H1 (cell line): Measurements from ENCODE around the gene CCT5. TPM values are rescaled to one million over a fixed set of nuclear protein-coding genes. Genes with fewer than 3 reads are reported as not detected.

Experiments used
- CTCF ChIA-PET: fragments of 300-600 bp; sonication (Branson Sonifier 250); formaldehyde crosslinking; loops from one replicate; lab custom pipeline; 2021; ENCODE audit not compliant: partially characterized antibody; lab: Charles Lee
- POLR2A ChIA-PET: fragments of 300-600 bp; sonication (Branson Sonifier 250); formaldehyde crosslinking; loops from one replicate; lab custom pipeline; 2021; ENCODE audit warnings: inconsistent platforms; ENCODE audit not compliant: partially characterized antibody; lab: Charles Lee
- DNase-seq, 2 experiments: peaks; one replicate each; pipeline versions ENCODE4 v3.0.0 to v3.0.0-alpha.2; 2010 to 2022; ENCODE audit warnings: low spot score in 2 of 2, low read depth in 1 of 2, mixed read lengths in 1 of 2
- FAIRE-seq: peaks from 2 replicates; lab custom pipeline; 2011; peaks lifted over from hg19 to GRCh38; lab: Jason Lieb, UNC
- H2AFZ ChIP-seq: 2 replicates; pipeline ENCODE4 v1.8.1; 2012; ENCODE audit warnings: low read length, inconsistent platforms
- H2AK5ac ChIP-seq: 2 replicates; pipeline ENCODE4 v1.6.1; 2013; ENCODE audit warnings: low read depth, low read length
- H2BK120ac ChIP-seq: replicated peaks from 2 replicates; pipeline ENCODE3; 2013; ENCODE audit warnings: low read depth, low read length, inconsistent platforms
- H2BK12ac ChIP-seq: 2 replicates; pipeline ENCODE4 v1.6.1; 2013; ENCODE audit warnings: low read depth, low read length
- H2BK15ac ChIP-seq: 2 replicates; pipeline ENCODE4 v1.6.1; 2013; ENCODE audit warnings: low read length
- H2BK20ac ChIP-seq: 2 replicates; pipeline ENCODE4 v1.6.1; 2013; ENCODE audit warnings: low read length
- H2BK5ac ChIP-seq: 2 replicates; pipeline ENCODE4 v1.6.1; 2013; ENCODE audit warnings: low read depth, low read length
- H3K14ac ChIP-seq: 2 replicates; pipeline ENCODE4 v1.6.1; 2013; ENCODE audit warnings: inconsistent platforms; ENCODE audit not compliant: insufficient read length
- H3K18ac ChIP-seq: 2 replicates; pipeline ENCODE4 v1.6.1; 2013; ENCODE audit warnings: low read length; ENCODE audit errors: extremely low read depth
- H3K23ac ChIP-seq: 2 replicates; pipeline ENCODE4 v1.6.1; 2013; ENCODE audit warnings: inconsistent platforms; ENCODE audit not compliant: insufficient read length
- H3K23me2 ChIP-seq: 2 replicates; pipeline ENCODE4 v1.6.1; 2013; ENCODE audit warnings: low read depth, low read length
- H3K27ac ChIP-seq: 2 replicates; pipeline ENCODE4 v1.6.1; 2011; ENCODE audit warnings: low read depth, low read length, inconsistent platforms
- H3K27me3 ChIP-seq, 4 experiments: replicated peaks in 1 of 4; 1 replicate in 1 of 4; 2 replicates in 3 of 4; pipeline versions ENCODE4 v1.6.1 to v1.8.1; 2011 to 2013; ENCODE audit warnings: low read length in 3 of 4, mild to moderate bottlenecking in 3 of 4, inconsistent platforms in 2 of 4, mixed read lengths in 2 of 4, moderate library complexity in 1 of 4; ENCODE audit not compliant: control insufficient read depth in 3 of 4, insufficient read depth in 3 of 4; ENCODE audit errors: extremely low read depth in 1 of 4
- H3K36me3 ChIP-seq, 4 experiments: 2 replicates each; pipeline versions ENCODE4 v1.6.1 to v1.8.1; 2011 to 2013; ENCODE audit warnings: mild to moderate bottlenecking in 4 of 4, low read length in 3 of 4, moderate library complexity in 2 of 4, control low read depth in 1 of 4, inconsistent platforms in 1 of 4; ENCODE audit not compliant: insufficient read depth in 4 of 4, control insufficient read depth in 2 of 4
- H3K4ac ChIP-seq: replicated peaks from 2 replicates; pipeline ENCODE3; 2013; ENCODE audit warnings: low read length, low read depth, mixed read lengths, inconsistent platforms; ENCODE audit not compliant: insufficient read length
- H3K4me1 ChIP-seq, 4 experiments: replicated peaks in 1 of 4; 1 replicate in 1 of 4; 2 replicates in 3 of 4; pipeline versions ENCODE4 v1.6.1 to v1.8.1; 2011 to 2013; ENCODE audit warnings: low read length in 3 of 4, inconsistent platforms in 2 of 4, mixed read lengths in 1 of 4; ENCODE audit not compliant: insufficient read depth in 4 of 4, control insufficient read depth in 3 of 4
- H3K4me2 ChIP-seq, 2 experiments: 2 replicates each; pipeline versions ENCODE4 v1.6.1 to v1.8.1; 2011 to 2013; ENCODE audit warnings: low read depth in 2 of 2, low read length in 2 of 2, control low read depth in 1 of 2, inconsistent platforms in 1 of 2, mild to moderate bottlenecking in 1 of 2; ENCODE audit not compliant: insufficient read depth in 1 of 2
- H3K4me3 ChIP-seq, 4 experiments: fragments of 200-600, 300-600 bp in 1 of 4; sonication (generic), shearing (Covaris generic), sonication (Bioruptor Twin) in 1 of 4; 2 replicates each; pipeline versions ENCODE4 v1.5.1 to v1.8.1; 2011 to 2016; ENCODE audit warnings: low read length in 4 of 4, low read depth in 3 of 4, control low read depth in 2 of 4, inconsistent platforms in 2 of 4, mild to moderate bottlenecking in 2 of 4, mixed read lengths in 1 of 4, moderate library complexity in 1 of 4; ENCODE audit not compliant: insufficient read depth in 2 of 4; ENCODE audit errors: extremely low read depth in 1 of 4
- H3K56ac ChIP-seq: replicated peaks from 2 replicates; pipeline ENCODE3; 2013; ENCODE audit warnings: low read depth, mild to moderate bottlenecking, mixed read lengths, low read length, inconsistent platforms; ENCODE audit not compliant: insufficient read length
- H3K79me1 ChIP-seq: 2 replicates; pipeline ENCODE4 v1.6.1; 2013; ENCODE audit warnings: low read depth, low read length, control low read depth
- H3K79me2 ChIP-seq, 2 experiments: 2 replicates each; pipeline versions ENCODE4 v1.6.1 to v1.8.1; 2012 to 2013; ENCODE audit warnings: low read length in 2 of 2, mild to moderate bottlenecking in 2 of 2, inconsistent platforms in 1 of 2; ENCODE audit not compliant: insufficient read depth in 2 of 2, control insufficient read depth in 1 of 2
- H3K9ac ChIP-seq, 4 experiments: replicated peaks in 1 of 4; 1 replicate in 1 of 4; 2 replicates in 3 of 4; pipeline versions ENCODE4 v1.6.1 to v1.8.1; 2011 to 2013; ENCODE audit warnings: low read depth in 3 of 4, low read length in 3 of 4, control low read depth in 2 of 4, mild to moderate bottlenecking in 2 of 4, moderate library complexity in 2 of 4, inconsistent platforms in 1 of 4; ENCODE audit errors: extremely low read depth in 1 of 4
- H3K9me3 ChIP-seq, 2 experiments: 2 replicates each; pipeline versions ENCODE4 v1.6.1 to v1.8.1; 2012 to 2013; ENCODE audit warnings: mild to moderate bottlenecking in 2 of 2, moderate library complexity in 2 of 2, control low read depth in 1 of 2, inconsistent platforms in 1 of 2, low read depth in 1 of 2, low read length in 1 of 2, mixed read lengths in 1 of 2; ENCODE audit not compliant: insufficient read depth in 2 of 2
- H4K20me1 ChIP-seq, 2 experiments: replicated peaks in 1 of 2; 2 replicates each; pipeline versions ENCODE3 to v1.8.1; 2011 to 2013; ENCODE audit warnings: inconsistent platforms in 2 of 2, low read length in 2 of 2, mild to moderate bottlenecking in 1 of 2; ENCODE audit not compliant: insufficient read depth in 2 of 2, control insufficient read depth in 1 of 2
- H4K5ac ChIP-seq: 2 replicates; pipeline ENCODE4 v1.6.1; 2013; ENCODE audit warnings: low read length, low read depth, mixed read lengths, inconsistent platforms; ENCODE audit not compliant: insufficient read length
- H4K8ac ChIP-seq: 2 replicates; pipeline ENCODE4 v1.8.0; 2013; ENCODE audit warnings: mild to moderate bottlenecking, moderate library complexity, low read length, inconsistent platforms; ENCODE audit not compliant: insufficient read depth; ENCODE audit errors: extremely low read depth
- H4K91ac ChIP-seq: replicated peaks from 2 replicates; pipeline ENCODE3; 2013; ENCODE audit warnings: low read length, mixed read lengths, inconsistent platforms; ENCODE audit not compliant: insufficient read length
- BCL11A ChIP-seq, 2 experiments: IDR thresholded peaks; one replicate each; pipeline ENCODE4 v1.6.1; 2011; ENCODE audit warnings: low read depth in 2 of 2, low read length in 2 of 2, mild to moderate bottlenecking in 2 of 2
- CBX5 ChIP-seq: fragments of 300-800, 300-1000 bp; sonication (generic); IDR thresholded peaks from 2 replicates; pipeline ENCODE4 v1.7.1; 2016; ENCODE audit warnings: antibody characterized with exemption, low read length, low read depth
- CTBP2 ChIP-seq: IDR thresholded peaks from 2 replicates; pipeline ENCODE4 v1.7.0; 2011; ENCODE audit warnings: borderline replicate concordance, mild to moderate bottlenecking, moderate library complexity, mixed read lengths, low read length; ENCODE audit not compliant: insufficient read depth, insufficient read length
- E2F6 ChIP-seq: IDR thresholded peaks from 2 replicates; pipeline ENCODE4 v1.6.1; 2012; ENCODE audit warnings: inconsistent platforms
- FOSL1 ChIP-seq: IDR thresholded peaks from 2 replicates; pipeline ENCODE4 v1.6.1; 2011; ENCODE audit warnings: mild to moderate bottlenecking, low read depth, low read length, moderate library complexity; ENCODE audit not compliant: insufficient read depth
- GABPA ChIP-seq: IDR thresholded peaks from 2 replicates; pipeline ENCODE4 v1.6.1; 2011; ENCODE audit warnings: mild to moderate bottlenecking, low read length, moderate library complexity, borderline replicate concordance; ENCODE audit not compliant: insufficient read depth
- JUND ChIP-seq: IDR thresholded peaks from 2 replicates; pipeline ENCODE4 v1.6.1; 2011; ENCODE audit warnings: mild to moderate bottlenecking, improper control_type of control experiment, low read length
- KDM5A ChIP-seq: fragments of 200-600 bp; IDR thresholded peaks from 2 replicates; pipeline ENCODE4 v1.7.1; 2012; ENCODE audit warnings: mild to moderate bottlenecking, low read length, inconsistent platforms, mixed read lengths
- POLR2AphosphoS5 ChIP-seq: IDR thresholded peaks from 2 replicates; pipeline ENCODE4 v1.6.1; 2011; ENCODE audit warnings: low read depth, low read length
- RFX5 ChIP-seq: IDR thresholded peaks from 2 replicates; pipeline ENCODE4 v1.6.1; 2011; ENCODE audit warnings: low read depth, low read length, improper control_type of control experiment, borderline replicate concordance
- SAP30 ChIP-seq: fragments of 300-600 bp; sonication (generic); IDR thresholded peaks from 2 replicates; pipeline ENCODE4 v1.7.1; 2012; ENCODE audit warnings: low read length, moderate library complexity, mild to moderate bottlenecking, inconsistent platforms; ENCODE audit not compliant: insufficient read depth, insufficient replicate concordance
- SP2 ChIP-seq: IDR thresholded peaks from 2 replicates; pipeline ENCODE4 v1.6.1; 2012; ENCODE audit warnings: mild to moderate bottlenecking, low read length, inconsistent platforms
- WGBS, 2 experiments: shearing (Covaris generic) in 1 of 2; methylation state at CpG; one replicate each; pipeline versions ENCODE4 v1.1.6 to v1.1.7; 2013 to 2015; ENCODE audit warnings: low lambda C conversion rate in 2 of 2, mixed read lengths in 2 of 2, inconsistent platforms in 1 of 2, low coverage in 1 of 2, missing lambda C conversion rate in 1 of 2; ENCODE audit not compliant: insufficient replicate concordance in 2 of 2, insufficient coverage in 1 of 2, insufficient read length in 1 of 2; ENCODE audit errors: extremely low coverage in 1 of 2, missing lambda C conversion rate in 1 of 2; 5-methylcytosine and 5-hydroxymethylcytosine counted together
- polyA plus RNA-seq, 7 experiments: library from polyadenylated mRNA; depleted of rRNA in 3 of 7; stranded (reverse) in 5 of 7; unstranded in 2 of 7; fragments of >200 nt in 5 of 7; fragments of 200-250 nt in 2 of 7; gene quantifications; 1 replicate in 5 of 7; 2 replicates in 1 of 7; 4 replicates in 1 of 7; pipeline versions ENCODE4 v1.2.1 to v1.2.3, GENCODE V29; 2011 to 2013; ENCODE audit warnings: missing spikeins in 2 of 7, mixed read lengths in 2 of 7
- total RNA-seq: library from RNA; stranded (reverse); fragmentation: NEBNext Ultra II Directional; extraction: Animal tissue kit (Norgen Biotek cat#: 25700); gene quantifications from 2 replicates; pipeline ENCODE4 v1.2.1, GENCODE V29; 2021
- TF ChIP-seq, protein P1 (sequence below): IDR thresholded peaks from 2 replicates; pipeline ENCODE4 v1.6.1; 2011; ENCODE audit warnings: low read length, improper control_type of control experiment

Gene CCT5
- total and polyA plus RNA-seq, 2 of the 8 experiments (the other 6 are each of a cell fraction or from before 2014, with no cell fraction given) = 425 to 549 TPM

- H2BK120ac ChIP-seq = no peak overlapping the region
- no peak overlapping the region for H2BK5ac ChIP-seq
- H3K27ac ChIP-seq = no peak overlapping the region
- H2BK12ac ChIP-seq = no peak overlapping the region
- H3K79me1 ChIP-seq = no peaks in the 10 kb centered on the region
- H4K91ac ChIP-seq = no peak overlapping the region
- H3K36me3 ChIP-seq = no peaks in the 10 kb centered on the region
- H3K79me2 ChIP-seq = no peaks in the 10 kb centered on the region
- H2AK5ac ChIP-seq = no peak overlapping the region
- POLR2A ChIA-PET = no interaction called here
- CTCF ChIA-PET = no interaction called here
- TF ChIP-seq FOSL1 (no peak), SAP30 (no peak), KDM5A (no peak), SP2 (no peak), RFX5 (no peak), GABPA (no peak), BCL11A (IDR thresholded peaks at IDR 0.05; ENCODE audit: low read depth in 2 of 2, low read length in 2 of 2) (no peak), CBX5 (no peak), JUND (no peak), E2F6 (no peak), CTBP2 (no peak), POLR2AphosphoS5 (no peak)
- TF ChIP-seq, protein P1, sequence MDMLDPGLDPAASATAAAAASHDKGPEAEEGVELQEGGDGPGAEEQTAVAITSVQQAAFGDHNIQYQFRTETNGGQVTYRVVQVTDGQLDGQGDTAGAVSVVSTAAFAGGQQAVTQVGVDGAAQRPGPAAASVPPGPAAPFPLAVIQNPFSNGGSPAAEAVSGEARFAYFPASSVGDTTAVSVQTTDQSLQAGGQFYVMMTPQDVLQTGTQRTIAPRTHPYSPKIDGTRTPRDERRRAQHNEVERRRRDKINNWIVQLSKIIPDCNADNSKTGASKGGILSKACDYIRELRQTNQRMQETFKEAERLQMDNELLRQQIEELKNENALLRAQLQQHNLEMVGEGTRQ = no peak
- no peak overlapping the region for H4K5ac ChIP-seq
- no peak for FAIRE-seq
- H3K23ac ChIP-seq = no peak overlapping the region
- H2AFZ ChIP-seq = no peak overlapping the region
- H3K4me3 ChIP-seq = no peak overlapping the region
- no peak overlapping the region for H3K14ac ChIP-seq
- no peaks in the 10 kb centered on the region for H3K23me2 ChIP-seq
- no peak overlapping the region for H3K18ac ChIP-seq
- H4K20me1 ChIP-seq = no peaks in the 10 kb centered on the region
- H2BK20ac ChIP-seq = no peak overlapping the region
- no peak overlapping the region for H3K56ac ChIP-seq
- WGBS, 2 experiments = 94% methylated on average over 1 of the region's 1 CpG; no CpG with 5 or more reads in 1 of the 2 experiments
- H3K4me2 ChIP-seq = no peak overlapping the region
- DNase-seq = no peak
- no peak overlapping the region for H4K8ac ChIP-seq
- H3K4me1 ChIP-seq = no peaks in the 10 kb centered on the region
- no peak overlapping the region for H2BK15ac ChIP-seq
- no peaks in the 10 kb centered on the region for H3K9me3 ChIP-seq
- no peak overlapping the region for H3K4ac ChIP-seq
- H3K9ac ChIP-seq = no peak overlapping the region
- no peaks in the 10 kb centered on the region for H3K27me3 ChIP-seq
Measured at GRCh38 chr5:10209004-10209403, 41.1 kb upstream of the CCT5 start.
